ENCODE results near the gene FCHSD2. TPM values are rescaled to one million over a fixed set of nuclear protein-coding genes. Genes with fewer than 3 reads are reported as not detected.
A peak's percentile ranks its signal among the peaks of the same experiment; 100 is the strongest.

The FCHSD2 gene
- total and polyA plus RNA-seq, 10 donors: 30.2 to 129 (median 69.7) TPM

DNA sequence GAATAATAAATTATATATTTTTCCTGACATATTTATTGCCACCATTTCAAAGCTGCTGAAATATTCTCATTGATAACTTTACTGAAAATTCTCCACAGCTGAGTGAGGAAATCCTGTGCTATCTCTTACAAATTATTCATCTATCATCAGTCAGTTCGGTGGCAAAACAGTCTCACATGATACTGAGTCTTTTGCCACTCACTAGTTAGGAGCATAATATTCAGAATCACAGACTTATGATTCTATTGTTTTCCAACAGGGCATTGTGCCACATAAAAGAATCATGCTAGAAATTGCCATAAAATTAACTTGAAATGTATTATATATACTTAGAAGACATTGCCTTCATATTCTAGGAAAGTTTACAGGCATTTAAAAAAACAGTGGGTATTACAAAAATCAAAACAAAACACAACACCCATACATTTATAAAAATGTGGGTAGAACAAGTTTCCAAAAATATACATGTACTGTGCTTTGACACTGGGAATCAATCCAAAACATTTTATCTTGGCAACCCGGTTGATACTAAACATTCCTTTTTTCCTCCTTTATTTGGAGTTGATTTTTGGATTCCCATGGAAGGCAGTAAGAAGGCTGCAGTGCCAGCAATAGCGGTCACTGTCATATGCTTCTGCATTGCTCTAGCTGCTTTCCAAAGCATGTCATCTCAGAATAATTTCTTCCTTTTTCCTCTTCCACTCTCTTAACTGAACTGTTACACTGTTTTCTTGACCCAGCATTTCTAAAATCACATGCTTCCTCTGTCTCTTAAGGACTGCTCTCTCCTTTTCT lies 285.4 kb downstream of the FCHSD2 start:
- no peak for DNase-seq
- intact Hi-C loops (cut with DNase I; ENCODE audit: low total_unique reads): no loop called here
- H3K4me3 ChIP-seq: no peak overlapping the region
- H3K4me1 ChIP-seq: peaks cover 5 to 61% (median 21%) of the 10 kb centered on the region in 6 donors
- H3K9me3 ChIP-seq: no peaks in the 10 kb centered on the region
- TF ChIP-seq POLR2A (IDR thresholded peaks at IDR 0.05) (no peak), POLR2AphosphoS5 (IDR thresholded peaks at IDR 0.05) (no peak)
- TF ChIP-seq, protein P1, sequence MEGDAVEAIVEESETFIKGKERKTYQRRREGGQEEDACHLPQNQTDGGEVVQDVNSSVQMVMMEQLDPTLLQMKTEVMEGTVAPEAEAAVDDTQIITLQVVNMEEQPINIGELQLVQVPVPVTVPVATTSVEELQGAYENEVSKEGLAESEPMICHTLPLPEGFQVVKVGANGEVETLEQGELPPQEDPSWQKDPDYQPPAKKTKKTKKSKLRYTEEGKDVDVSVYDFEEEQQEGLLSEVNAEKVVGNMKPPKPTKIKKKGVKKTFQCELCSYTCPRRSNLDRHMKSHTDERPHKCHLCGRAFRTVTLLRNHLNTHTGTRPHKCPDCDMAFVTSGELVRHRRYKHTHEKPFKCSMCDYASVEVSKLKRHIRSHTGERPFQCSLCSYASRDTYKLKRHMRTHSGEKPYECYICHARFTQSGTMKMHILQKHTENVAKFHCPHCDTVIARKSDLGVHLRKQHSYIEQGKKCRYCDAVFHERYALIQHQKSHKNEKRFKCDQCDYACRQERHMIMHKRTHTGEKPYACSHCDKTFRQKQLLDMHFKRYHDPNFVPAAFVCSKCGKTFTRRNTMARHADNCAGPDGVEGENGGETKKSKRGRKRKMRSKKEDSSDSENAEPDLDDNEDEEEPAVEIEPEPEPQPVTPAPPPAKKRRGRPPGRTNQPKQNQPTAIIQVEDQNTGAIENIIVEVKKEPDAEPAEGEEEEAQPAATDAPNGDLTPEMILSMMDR (IDR thresholded peaks at IDR 0.05 in 8 of 11, conservative IDR thresholded peaks at IDR 0.05 in 3 of 11): peak in 1 of 11 experiments; percentile 1
- no peaks in the 10 kb centered on the region for H3K27me3 ChIP-seq (replicated peaks in 1 of 7)
- peaks cover 0 to 68% (median 9%) of the 10 kb centered on the region in 6 donors for H3K36me3 ChIP-seq
- 28 to 45% (median 38%) methylated on average over 3 of the region's 3 CpGs for WGBS, 5 donors
- H3K27ac ChIP-seq: peak overlapping the region; percentile 23 to 66 (median 52)

DNA sequence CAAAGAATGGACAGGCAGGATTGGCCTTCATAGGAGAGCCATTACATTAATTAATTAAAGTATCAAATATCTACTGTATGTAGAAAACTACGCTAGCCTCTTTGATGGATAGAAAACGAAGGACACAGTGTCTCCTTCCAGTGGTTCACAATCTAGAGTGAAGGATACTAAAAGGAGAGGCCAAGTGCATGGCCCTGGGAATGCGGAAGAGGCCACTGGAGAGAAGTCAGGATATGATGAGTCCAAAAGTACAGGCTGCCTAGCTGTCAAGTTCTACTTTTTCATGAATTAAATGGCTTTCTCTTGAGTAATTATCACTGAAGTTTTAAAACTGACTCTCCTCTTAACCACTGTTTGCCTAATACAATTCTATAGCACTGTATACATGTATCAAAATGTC lies 286.1 kb downstream of the FCHSD2 start:
- H3K9me3 ChIP-seq: no peaks in the 10 kb centered on the region
- H3K27ac ChIP-seq: peak overlapping the region; percentile 23 to 66 (median 52)
- H3K27me3 ChIP-seq (replicated peaks in 1 of 7): no peaks in the 10 kb centered on the region
- peaks cover 0 to 61% (median 9%) of the 10 kb centered on the region in 6 donors for H3K36me3 ChIP-seq
- no peak for DNase-seq
- intact Hi-C loops (cut with DNase I; ENCODE audit: low total_unique reads): no loop called here
- no peak overlapping the region for H3K4me3 ChIP-seq
- 59 to 74% (median 63%) methylated on average over 3 of the region's 3 CpGs for WGBS, 5 donors
- peaks cover 5 to 62% (median 21%) of the 10 kb centered on the region in 6 donors for H3K4me1 ChIP-seq
- TF ChIP-seq POLR2A (IDR thresholded peaks at IDR 0.05) (no peak), POLR2AphosphoS5 (IDR thresholded peaks at IDR 0.05) (peak in 1 of 3 donors; percentile 72)
- TF ChIP-seq, protein P1 (IDR thresholded peaks at IDR 0.05 in 8 of 11, conservative IDR thresholded peaks at IDR 0.05 in 3 of 11): no peak

DNA sequence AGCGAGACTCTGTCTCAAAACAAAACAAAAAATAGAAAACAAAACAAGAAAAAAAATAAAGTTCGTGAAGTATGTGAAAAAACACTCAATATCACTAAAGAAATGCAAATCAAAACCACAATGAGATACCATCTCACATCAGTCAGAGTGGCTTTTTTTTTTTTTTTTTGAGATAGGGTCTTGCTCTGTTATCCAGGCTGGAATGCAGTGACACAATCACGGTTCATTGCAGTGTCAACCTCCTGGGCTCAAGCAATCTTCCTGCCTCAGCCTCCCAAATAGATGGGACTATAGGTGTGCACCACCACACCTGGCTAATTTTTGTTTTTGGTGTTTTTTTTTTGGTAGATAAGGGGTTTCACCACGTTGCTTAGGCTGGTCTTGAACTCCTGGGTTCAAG lies 290.4 kb downstream of the FCHSD2 start:
- peaks cover 0 to 61% (median 12%) of the 10 kb centered on the region in 6 donors for H3K36me3 ChIP-seq
- no peaks in the 10 kb centered on the region for H3K27me3 ChIP-seq (replicated peaks in 1 of 7)
- TF ChIP-seq POLR2AphosphoS5 (IDR thresholded peaks at IDR 0.05): no peak
- no peak for TF ChIP-seq POLR2A (IDR thresholded peaks at IDR 0.05)
- TF ChIP-seq, protein P1 (IDR thresholded peaks at IDR 0.05 in 8 of 11, conservative IDR thresholded peaks at IDR 0.05 in 3 of 11): no peak
- 77 to 89% (median 80%) methylated on average over 4 of the region's 4 CpGs for WGBS, 5 donors
- peaks cover 2 to 61% (median 11%) of the 10 kb centered on the region in 6 donors for H3K4me1 ChIP-seq
- intact Hi-C loops (cut with DNase I; ENCODE audit: low total_unique reads): no loop called here
- H3K4me3 ChIP-seq: no peak overlapping the region
- H3K27ac ChIP-seq: peak overlapping the region in 1 of 8 donors; percentile 1
- no peaks in the 10 kb centered on the region for H3K9me3 ChIP-seq
- DNase-seq: no peak

DNA sequence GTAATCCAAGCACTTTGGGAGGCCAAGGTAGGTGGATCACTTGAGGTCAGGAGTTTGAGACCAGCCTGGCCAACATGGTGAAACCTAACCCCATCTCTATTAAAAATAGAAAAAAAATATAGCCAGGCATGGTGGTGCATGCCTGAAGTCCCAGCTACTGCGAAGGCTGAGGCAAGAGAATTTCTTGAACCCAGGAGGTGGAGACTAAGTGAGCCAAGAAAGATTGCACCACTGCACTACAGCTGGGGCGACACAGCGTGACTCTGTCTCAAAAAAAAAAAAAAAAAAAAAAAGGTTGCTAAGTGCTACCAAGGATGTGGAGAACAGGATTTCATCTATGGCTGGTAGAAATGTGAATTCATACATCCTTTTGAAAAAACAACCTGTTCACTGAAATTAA lies 291.3 kb downstream of the FCHSD2 start:
- Histone ChIP-seq H3K27me3 (replicated peaks in 1 of 7) (no peaks in the 10 kb centered on the region), H3K27ac (peak overlapping the region in 2 of 8 donors; percentile 1 to 43), H3K4me1 (peaks cover 0 to 52% (median 3%) of the 10 kb centered on the region in 6 donors), H3K9me3 (no peaks in the 10 kb centered on the region), H3K4me3 (no peak overlapping the region), H3K36me3 (peaks cover 0 to 70% (median 19%) of the 10 kb centered on the region in 6 donors)
- 60 to 81% (median 73%) methylated on average over 3 of the region's 3 CpGs for WGBS, 5 donors
- no peak for DNase-seq
- intact Hi-C loops (cut with DNase I; ENCODE audit: low total_unique reads): no loop called here
- TF ChIP-seq, protein P1 (IDR thresholded peaks at IDR 0.05 in 8 of 11, conservative IDR thresholded peaks at IDR 0.05 in 3 of 11): no peak
- TF ChIP-seq POLR2AphosphoS5 (IDR thresholded peaks at IDR 0.05): no peak
- TF ChIP-seq POLR2A (IDR thresholded peaks at IDR 0.05): no peak
